Measurements from ENCODE around the gene WFDC1. TPM values are rescaled to one million over a fixed set of nuclear protein-coding genes. Genes with fewer than 3 reads are reported as not detected.

The WFDC1 gene
- total RNA-seq, 2 donors from 2014 or later, result 0.15 TPM; not detected in 1

DNA sequence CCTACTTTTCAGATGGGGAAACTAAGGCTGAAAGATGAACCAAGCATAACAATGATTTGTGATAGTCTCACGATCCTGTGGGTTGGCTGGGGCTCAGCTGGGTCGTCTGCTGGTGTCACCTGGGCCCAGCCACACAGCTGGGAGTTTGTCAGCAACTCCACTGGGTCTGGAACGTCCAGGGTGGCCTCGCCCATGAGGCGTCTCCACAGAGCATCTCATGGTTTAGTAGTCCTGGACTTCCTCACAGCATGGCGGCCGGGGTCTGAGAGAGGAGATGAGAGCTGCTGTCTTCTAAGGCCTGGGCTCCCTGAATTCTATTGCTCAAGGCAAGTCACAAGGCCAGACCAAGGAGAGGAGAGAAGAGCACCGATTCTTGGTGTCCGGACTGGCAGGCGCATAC, 24.1 kb upstream of the WFDC1 start:
- Histone ChIP-seq H3K4me1 (ENCODE audit: control insufficient read depth, insufficient read depth, low read length) (no peaks in the 10 kb centered on the region), H3K27ac (ENCODE audit: low read depth, low read length) (no peak overlapping the region), H3K36me3 (ENCODE audit: control insufficient read depth, insufficient read depth, low read length) (no peaks in the 10 kb centered on the region), H3K9ac (ENCODE audit: extremely low read depth, low read length, poor library complexity, severe bottlenecking) (no peak overlapping the region), H3K27me3 (ENCODE audit: control insufficient read depth, insufficient read depth, low read length, poor library complexity, severe bottlenecking) (peaks cover 75% of the 10 kb centered on the region), H3K4me3 (ENCODE audit: low read length) (no peak overlapping the region), H3K9me3 (ENCODE audit: control insufficient read depth, low read length) (no peaks in the 10 kb centered on the region)
- 87 to 91% methylated on average over 9 to 10 of the region's 10 CpGs for WGBS, 2 experiments (ENCODE audit: insufficient coverage in 1 of 2, insufficient read length in 1 of 2)
- H3K9me3 Mint-ChIP-seq, result no peaks in the 10 kb centered on the region
- no peak overlapping the region for H3K4me3 Mint-ChIP-seq
- peaks cover 28% of the 10 kb centered on the region for H3K4me1 Mint-ChIP-seq
- H3K36me3 Mint-ChIP-seq (ENCODE audit: low read depth), result no peaks in the 10 kb centered on the region
- DNase-seq, result no peak
- no peak overlapping the region for H3K27ac Mint-ChIP-seq
- H3K27me3 Mint-ChIP-seq (ENCODE audit: insufficient read depth), result no peaks in the 10 kb centered on the region
- TF ChIP-seq, protein P1, sequence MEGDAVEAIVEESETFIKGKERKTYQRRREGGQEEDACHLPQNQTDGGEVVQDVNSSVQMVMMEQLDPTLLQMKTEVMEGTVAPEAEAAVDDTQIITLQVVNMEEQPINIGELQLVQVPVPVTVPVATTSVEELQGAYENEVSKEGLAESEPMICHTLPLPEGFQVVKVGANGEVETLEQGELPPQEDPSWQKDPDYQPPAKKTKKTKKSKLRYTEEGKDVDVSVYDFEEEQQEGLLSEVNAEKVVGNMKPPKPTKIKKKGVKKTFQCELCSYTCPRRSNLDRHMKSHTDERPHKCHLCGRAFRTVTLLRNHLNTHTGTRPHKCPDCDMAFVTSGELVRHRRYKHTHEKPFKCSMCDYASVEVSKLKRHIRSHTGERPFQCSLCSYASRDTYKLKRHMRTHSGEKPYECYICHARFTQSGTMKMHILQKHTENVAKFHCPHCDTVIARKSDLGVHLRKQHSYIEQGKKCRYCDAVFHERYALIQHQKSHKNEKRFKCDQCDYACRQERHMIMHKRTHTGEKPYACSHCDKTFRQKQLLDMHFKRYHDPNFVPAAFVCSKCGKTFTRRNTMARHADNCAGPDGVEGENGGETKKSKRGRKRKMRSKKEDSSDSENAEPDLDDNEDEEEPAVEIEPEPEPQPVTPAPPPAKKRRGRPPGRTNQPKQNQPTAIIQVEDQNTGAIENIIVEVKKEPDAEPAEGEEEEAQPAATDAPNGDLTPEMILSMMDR (conservative IDR thresholded peaks at IDR 0.05), result no peak

DNA sequence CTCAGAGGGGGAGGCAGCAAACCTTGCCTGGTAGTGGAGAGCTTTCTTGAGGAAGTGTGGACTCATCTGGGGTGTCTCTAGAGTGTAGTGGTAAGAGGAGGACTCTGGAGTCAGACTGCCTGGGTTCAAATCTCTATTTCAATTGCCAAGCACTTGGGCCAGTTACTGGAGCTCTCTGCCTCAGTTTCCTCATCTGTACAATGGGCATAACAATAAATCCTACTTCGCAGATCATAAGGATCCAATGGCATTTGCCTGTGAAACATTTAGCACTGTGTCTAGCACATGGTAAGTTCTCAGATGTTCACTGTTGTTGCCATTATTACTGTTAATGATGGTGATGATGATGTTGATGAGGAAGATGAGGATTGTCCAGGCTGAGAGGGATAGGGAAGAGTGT, 23.6 kb upstream of the WFDC1 start:
- no peaks in the 10 kb centered on the region for H3K36me3 Mint-ChIP-seq (ENCODE audit: low read depth)
- Histone ChIP-seq H3K4me1 (ENCODE audit: control insufficient read depth, insufficient read depth, low read length) (no peaks in the 10 kb centered on the region), H3K9ac (ENCODE audit: extremely low read depth, low read length, poor library complexity, severe bottlenecking) (no peak overlapping the region), H3K4me3 (ENCODE audit: low read length) (no peak overlapping the region), H3K9me3 (ENCODE audit: control insufficient read depth, low read length) (no peaks in the 10 kb centered on the region), H3K36me3 (ENCODE audit: control insufficient read depth, insufficient read depth, low read length) (no peaks in the 10 kb centered on the region), H3K27me3 (ENCODE audit: control insufficient read depth, insufficient read depth, low read length, poor library complexity, severe bottlenecking) (peaks cover 80% of the 10 kb centered on the region), H3K27ac (ENCODE audit: low read depth, low read length) (no peak overlapping the region)
- H3K4me3 Mint-ChIP-seq, result no peak overlapping the region
- no peaks in the 10 kb centered on the region for H3K27me3 Mint-ChIP-seq (ENCODE audit: insufficient read depth)
- TF ChIP-seq, protein P1 (conservative IDR thresholded peaks at IDR 0.05), result no peak
- no peak for DNase-seq
- H3K27ac Mint-ChIP-seq, result no peak overlapping the region
- peaks cover 28% of the 10 kb centered on the region for H3K4me1 Mint-ChIP-seq
- WGBS, 2 experiments (ENCODE audit: insufficient coverage in 1 of 2, insufficient read length in 1 of 2), result 95 to 100% methylated on average over 1 of the region's 1 CpG
- H3K9me3 Mint-ChIP-seq, result no peaks in the 10 kb centered on the region

DNA sequence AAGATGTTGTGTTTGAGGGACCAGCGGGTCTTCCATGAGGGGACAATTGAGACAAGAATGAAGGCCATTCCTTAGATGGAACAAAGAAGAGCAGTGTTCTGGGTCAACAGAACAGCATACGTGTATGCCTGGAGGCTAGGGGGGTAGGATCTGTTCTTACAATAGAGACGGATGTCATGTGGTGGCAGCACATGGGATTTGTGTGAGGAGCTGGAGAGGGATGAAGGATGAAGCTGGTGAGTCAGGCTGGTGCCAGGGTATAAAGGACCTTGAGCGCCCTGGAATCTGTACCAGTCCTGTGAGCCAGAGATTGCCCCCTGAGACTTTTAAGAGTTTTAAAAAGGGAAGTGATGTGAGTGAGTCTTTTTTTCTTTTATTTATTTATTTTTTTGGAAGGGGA, 22.8 kb upstream of the WFDC1 start:
- DNase-seq, result no peak
- Histone ChIP-seq H3K36me3 (ENCODE audit: control insufficient read depth, insufficient read depth, low read length) (no peaks in the 10 kb centered on the region), H3K9me3 (ENCODE audit: control insufficient read depth, low read length) (no peaks in the 10 kb centered on the region), H3K4me3 (ENCODE audit: low read length) (no peak overlapping the region), H3K4me1 (ENCODE audit: control insufficient read depth, insufficient read depth, low read length) (no peaks in the 10 kb centered on the region), H3K27me3 (ENCODE audit: control insufficient read depth, insufficient read depth, low read length, poor library complexity, severe bottlenecking) (peaks cover 86% of the 10 kb centered on the region), H3K27ac (ENCODE audit: low read depth, low read length) (no peak overlapping the region), H3K9ac (ENCODE audit: extremely low read depth, low read length, poor library complexity, severe bottlenecking) (no peak overlapping the region)
- Mint-ChIP-seq H3K4me3 (no peak overlapping the region), H3K4me1 (peaks cover 24% of the 10 kb centered on the region), H3K36me3 (ENCODE audit: low read depth) (no peaks in the 10 kb centered on the region), H3K9me3 (no peaks in the 10 kb centered on the region), H3K27ac (no peak overlapping the region), H3K27me3 (ENCODE audit: insufficient read depth) (no peaks in the 10 kb centered on the region)
- WGBS, 2 experiments (ENCODE audit: insufficient coverage in 1 of 2, insufficient read length in 1 of 2), result 86 to 89% methylated on average over 4 of the region's 4 CpGs
- TF ChIP-seq, protein P1 (conservative IDR thresholded peaks at IDR 0.05), result no peak

Measured in endodermal cell (in vitro differentiated cells).